ENCODE results near the gene MACROD2. TPM values are rescaled to one million over a fixed set of nuclear protein-coding genes. Genes with fewer than 3 reads are reported as not detected.
"Not testable (repeated sequence)": the region's sequence is repeated elsewhere in the genome, so short reads cannot be mapped to it uniquely, and the experiment has no call there.

The MACROD2 gene
- total RNA-seq, 1 donor from 2014 or later = 47.7 TPM

- DNase-seq (ENCODE audit: low spot score in 2 of 2) (no peak), FAIRE-seq (no peak)
These were observed 1324.1 kb downstream of the MACROD2 start for GRCh38 chr20:15319439-15319838.

- no peak for DNase-seq (ENCODE audit: low spot score in 2 of 2)
- FAIRE-seq = no peak
These were observed 1325.6 kb downstream of the MACROD2 start for GRCh38 chr20:15320941-15321340.

- FAIRE-seq (no peak), DNase-seq (ENCODE audit: low spot score in 2 of 2) (no peak)
These were observed 1331.8 kb downstream of the MACROD2 start for GRCh38 chr20:15327123-15327522.

- FAIRE-seq = no peak
- no peak for DNase-seq (ENCODE audit: low spot score in 2 of 2)
These were observed 1332.8 kb downstream of the MACROD2 start for GRCh38 chr20:15328084-15328483.

GRCh38 chr20:15332711-15333160 lies 1337.4 kb downstream of the MACROD2 start:
- FAIRE-seq (no peak), DNase-seq (ENCODE audit: low spot score in 2 of 2) (no peak)

- no peak for FAIRE-seq
These were observed 1337.9 kb downstream of the MACROD2 start for GRCh38 chr20:15333170-15333569.

GRCh38 chr20:15336011-15336410 lies 1340.7 kb downstream of the MACROD2 start:
- FAIRE-seq = no peak

More at GRCh38 chr20:15333170-15333569, 1337.9 kb downstream of the MACROD2 start:
- no peak for DNase-seq (ENCODE audit: low spot score in 2 of 2)

GRCh38 chr20:15336536-15336935 lies 1341.2 kb downstream of the MACROD2 start:
- no peak for DNase-seq (ENCODE audit: low spot score in 2 of 2)
- FAIRE-seq = no peak

More at GRCh38 chr20:15336011-15336410, 1340.7 kb downstream of the MACROD2 start:
- DNase-seq (ENCODE audit: low spot score in 2 of 2) = no peak

- DNase-seq (ENCODE audit: low spot score in 2 of 2) = no peak
- FAIRE-seq = no peak
These were observed 1343.9 kb downstream of the MACROD2 start for GRCh38 chr20:15339264-15339663.

GRCh38 chr20:15342991-15343523 lies 1347.7 kb downstream of the MACROD2 start:
- DNase-seq (ENCODE audit: low spot score in 2 of 2) (no peak), FAIRE-seq (no peak)

GRCh38 chr20:15345287-15345686 lies 1350.0 kb downstream of the MACROD2 start:
- DNase-seq (ENCODE audit: low spot score in 2 of 2) (no peak), FAIRE-seq (no peak)

GRCh38 chr20:15346657-15347280 lies 1351.5 kb downstream of the MACROD2 start:
- FAIRE-seq = no peak
- no peak for DNase-seq (ENCODE audit: low spot score in 2 of 2)

- DNase-seq (ENCODE audit: low spot score in 2 of 2) (no peak), FAIRE-seq (no peak)
These were observed 1363.7 kb downstream of the MACROD2 start for GRCh38 chr20:15359056-15359455.

GRCh38 chr20:15362849-15363248 lies 1367.5 kb downstream of the MACROD2 start:
- FAIRE-seq (no peak), DNase-seq (ENCODE audit: low spot score in 2 of 2) (no peak)

GRCh38 chr20:15364781-15365180 lies 1369.5 kb downstream of the MACROD2 start:
- FAIRE-seq = no peak
- DNase-seq (ENCODE audit: low spot score in 2 of 2) = no peak

- DNase-seq (ENCODE audit: low spot score in 2 of 2) (no peak), FAIRE-seq (no peak)
These were observed 1375.1 kb downstream of the MACROD2 start for GRCh38 chr20:15370370-15370769.

- DNase-seq (ENCODE audit: low spot score in 2 of 2) (no peak), FAIRE-seq (no peak)
These were observed 1379.4 kb downstream of the MACROD2 start for GRCh38 chr20:15374682-15375081.

GRCh38 chr20:15375836-15376235 lies 1380.5 kb downstream of the MACROD2 start:
- FAIRE-seq (no peak), DNase-seq (ENCODE audit: low spot score in 2 of 2) (no peak)

- not testable (repeated sequence) for DNase-seq (ENCODE audit: low spot score in 2 of 2); FAIRE-seq
These were observed 1382.3 kb downstream of the MACROD2 start for GRCh38 chr20:15377603-15378002.

- DNase-seq (ENCODE audit: low spot score in 2 of 2) (no peak), FAIRE-seq (no peak)
These were observed 1382.8 kb downstream of the MACROD2 start for GRCh38 chr20:15378151-15378550.

- FAIRE-seq = no peak
- DNase-seq (ENCODE audit: low spot score in 2 of 2) = no peak
These were observed 1384.5 kb downstream of the MACROD2 start for GRCh38 chr20:15379681-15380296.

GRCh38 chr20:15380770-15381169 lies 1385.5 kb downstream of the MACROD2 start:
- DNase-seq (ENCODE audit: low spot score in 2 of 2) (no peak), FAIRE-seq (no peak)
